Adrenal gland (tissue), 5 donors: ENCODE measurements around the gene SORL1.

Experiments
- POLR2A ChIP-seq, 2 donors: fragments of 450-650 bp; IDR thresholded peaks; one replicate each; pipeline ENCODE4 v1.6.1; 2017; ENCODE audit warnings: antibody characterized with exemption in 2 of 2, mild to moderate bottlenecking in 2 of 2, moderate library complexity in 1 of 2
- TF ChIP-seq, protein P1 (sequence below), 6 experiments: fragments of 450-650 bp in 4 of 6; fragments of 200-600 bp in 2 of 6; sonication (generic) in 1 of 6; IDR thresholded peaks; 1 replicate in 5 of 6; 2 replicates in 1 of 6; pipeline versions ENCODE4 v1.5.1 to v1.8.0; 2016 to 2021; ENCODE audit warnings: antibody characterized with exemption in 6 of 6, mild to moderate bottlenecking in 2 of 6, moderate library complexity in 1 of 6
- donor health status: DM: no; HTN: no; CAD: no.

DNA sequence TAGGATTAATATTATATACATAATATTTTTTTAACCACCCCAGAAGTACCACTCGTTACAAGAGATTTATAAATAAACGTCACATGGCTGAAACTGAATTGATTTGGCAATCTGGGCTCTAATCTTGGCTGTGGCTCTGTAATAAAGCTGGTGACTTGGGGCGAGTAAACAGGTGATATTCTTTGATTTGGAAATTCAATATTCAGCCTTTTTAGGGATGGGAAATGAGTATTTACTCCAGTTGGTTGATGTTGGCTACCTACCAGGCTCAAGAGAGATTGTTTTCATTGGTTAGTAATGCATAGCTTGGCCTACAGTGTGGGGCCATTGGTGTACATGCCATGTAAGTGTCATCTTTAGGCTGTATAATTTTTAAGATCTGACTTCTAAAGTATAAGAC, 118.3 kb downstream of the SORL1 start:
- TF ChIP-seq, protein P1, sequence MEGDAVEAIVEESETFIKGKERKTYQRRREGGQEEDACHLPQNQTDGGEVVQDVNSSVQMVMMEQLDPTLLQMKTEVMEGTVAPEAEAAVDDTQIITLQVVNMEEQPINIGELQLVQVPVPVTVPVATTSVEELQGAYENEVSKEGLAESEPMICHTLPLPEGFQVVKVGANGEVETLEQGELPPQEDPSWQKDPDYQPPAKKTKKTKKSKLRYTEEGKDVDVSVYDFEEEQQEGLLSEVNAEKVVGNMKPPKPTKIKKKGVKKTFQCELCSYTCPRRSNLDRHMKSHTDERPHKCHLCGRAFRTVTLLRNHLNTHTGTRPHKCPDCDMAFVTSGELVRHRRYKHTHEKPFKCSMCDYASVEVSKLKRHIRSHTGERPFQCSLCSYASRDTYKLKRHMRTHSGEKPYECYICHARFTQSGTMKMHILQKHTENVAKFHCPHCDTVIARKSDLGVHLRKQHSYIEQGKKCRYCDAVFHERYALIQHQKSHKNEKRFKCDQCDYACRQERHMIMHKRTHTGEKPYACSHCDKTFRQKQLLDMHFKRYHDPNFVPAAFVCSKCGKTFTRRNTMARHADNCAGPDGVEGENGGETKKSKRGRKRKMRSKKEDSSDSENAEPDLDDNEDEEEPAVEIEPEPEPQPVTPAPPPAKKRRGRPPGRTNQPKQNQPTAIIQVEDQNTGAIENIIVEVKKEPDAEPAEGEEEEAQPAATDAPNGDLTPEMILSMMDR (IDR thresholded peaks at IDR 0.05), result no peak
- TF ChIP-seq POLR2A (IDR thresholded peaks at IDR 0.05), result no peak
